GM10266 (cell line): ENCODE data around the gene UBE2Q1.

Experiments
- DNase-seq: peaks from one replicate; pipeline ENCODE4 v3.0.0; 2012; ENCODE audit errors: extremely low spot score
- TF ChIP-seq, protein P1 (sequence below): IDR thresholded peaks from 2 replicates; pipeline ENCODE4 v1.5.1; 2012; ENCODE audit warnings: mild to moderate bottlenecking, low read depth; ENCODE audit not compliant: control insufficient read depth, insufficient read depth; ENCODE audit errors: missing control alignments

The UBE2Q1 gene

DNA sequence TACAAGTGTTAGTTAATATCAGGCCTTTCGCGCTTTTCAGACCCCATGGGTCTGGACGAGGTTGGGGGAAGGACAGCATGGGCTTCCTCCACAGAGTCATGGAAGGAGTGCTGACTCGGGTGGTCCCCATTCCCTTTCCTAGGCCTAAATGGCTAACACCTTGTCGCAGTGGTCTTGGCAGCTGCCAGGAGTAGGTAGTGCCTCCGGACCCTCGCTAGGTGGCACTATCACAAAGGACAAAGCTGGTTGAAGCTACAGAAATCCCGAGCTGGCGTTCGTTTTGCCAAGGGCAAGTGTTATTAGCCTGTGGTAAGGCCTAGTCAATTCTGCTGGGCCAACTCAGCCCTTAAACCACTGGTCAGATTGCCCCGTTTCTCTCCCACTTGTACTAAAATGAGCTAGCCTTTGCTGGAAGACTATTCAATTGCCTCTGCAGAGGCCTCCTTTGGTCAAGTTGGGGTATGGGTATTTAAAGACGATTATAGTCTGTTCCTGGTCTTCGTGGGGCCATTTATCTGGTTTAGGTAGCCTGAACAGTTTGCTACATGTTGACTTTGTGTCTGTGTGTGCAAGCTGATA is 1.1 kb upstream of the UBE2Q1 start:
- TF ChIP-seq, protein P1, sequence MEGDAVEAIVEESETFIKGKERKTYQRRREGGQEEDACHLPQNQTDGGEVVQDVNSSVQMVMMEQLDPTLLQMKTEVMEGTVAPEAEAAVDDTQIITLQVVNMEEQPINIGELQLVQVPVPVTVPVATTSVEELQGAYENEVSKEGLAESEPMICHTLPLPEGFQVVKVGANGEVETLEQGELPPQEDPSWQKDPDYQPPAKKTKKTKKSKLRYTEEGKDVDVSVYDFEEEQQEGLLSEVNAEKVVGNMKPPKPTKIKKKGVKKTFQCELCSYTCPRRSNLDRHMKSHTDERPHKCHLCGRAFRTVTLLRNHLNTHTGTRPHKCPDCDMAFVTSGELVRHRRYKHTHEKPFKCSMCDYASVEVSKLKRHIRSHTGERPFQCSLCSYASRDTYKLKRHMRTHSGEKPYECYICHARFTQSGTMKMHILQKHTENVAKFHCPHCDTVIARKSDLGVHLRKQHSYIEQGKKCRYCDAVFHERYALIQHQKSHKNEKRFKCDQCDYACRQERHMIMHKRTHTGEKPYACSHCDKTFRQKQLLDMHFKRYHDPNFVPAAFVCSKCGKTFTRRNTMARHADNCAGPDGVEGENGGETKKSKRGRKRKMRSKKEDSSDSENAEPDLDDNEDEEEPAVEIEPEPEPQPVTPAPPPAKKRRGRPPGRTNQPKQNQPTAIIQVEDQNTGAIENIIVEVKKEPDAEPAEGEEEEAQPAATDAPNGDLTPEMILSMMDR, result peak; percentile 99
- DNase-seq, result peak; percentile 84

- peak; percentile 99 for DNase-seq
- TF ChIP-seq, protein P1, result no peak
Observed at GRCh38 chr1:154558720-154559465, 431 bp upstream of the UBE2Q1 start.

- TF ChIP-seq, protein P1, result no peak
- no peak for DNase-seq
Observed at GRCh38 chr1:154557248-154557938, 1.1 kb downstream of the UBE2Q1 start.

DNA sequence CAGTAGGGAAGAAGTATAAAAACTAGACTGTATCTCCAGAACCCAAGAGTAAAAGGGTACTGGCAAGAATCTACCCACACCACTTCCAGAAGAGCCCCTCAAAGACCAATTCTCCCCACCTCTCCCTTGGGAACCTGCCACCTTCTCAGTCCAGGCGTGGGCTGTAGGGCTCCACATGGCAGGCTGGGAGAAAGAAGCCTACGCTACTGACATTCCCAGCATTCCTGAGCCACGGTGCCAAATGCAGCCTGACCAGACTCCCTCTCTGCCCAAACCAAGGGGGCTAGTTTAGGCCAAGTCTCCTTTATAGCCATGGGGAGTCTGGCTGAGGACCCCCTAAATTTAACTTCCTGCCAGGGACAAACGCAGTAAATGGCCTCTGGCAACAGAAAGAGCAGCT is 2.0 kb downstream of the UBE2Q1 start:
- DNase-seq, result no peak
- TF ChIP-seq, protein P1, result no peak

- TF ChIP-seq, protein P1, result no peak
- DNase-seq, result no peak
Observed at GRCh38 chr1:154553056-154554030, 5.1 kb downstream of the UBE2Q1 start.

DNA sequence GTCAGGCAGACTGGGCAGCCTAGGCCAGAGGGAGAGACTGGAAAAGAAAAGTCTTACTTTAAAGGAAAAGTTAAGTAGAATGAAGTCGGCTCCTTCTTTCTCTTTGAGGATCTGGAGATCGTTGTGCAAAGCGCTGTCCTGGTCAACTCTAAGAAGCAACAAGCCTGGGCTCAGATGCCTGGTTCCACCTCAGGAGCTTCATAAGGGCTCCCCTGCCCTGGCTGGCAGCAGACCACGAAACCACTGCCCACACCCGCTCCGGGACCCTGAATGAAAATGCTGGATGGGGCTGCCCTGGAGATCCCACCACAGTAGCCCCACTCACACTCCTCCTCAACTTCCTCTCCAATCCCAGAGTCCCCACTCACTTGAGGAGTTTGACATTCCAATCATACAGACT is 6.4 kb downstream of the UBE2Q1 start:
- DNase-seq, result no peak
- TF ChIP-seq, protein P1, result no peak
